GM18520 (cell line): ENCODE data around the gene CTDSP1.

Source experiments
- ATAC-seq: cut with Tn5 transposase; IDR thresholded peaks from one replicate; pipeline ENCODE4 v1.9.1; 2021; ENCODE audit not compliant: unreplicated experiment

CTDSP1 gene

DNA sequence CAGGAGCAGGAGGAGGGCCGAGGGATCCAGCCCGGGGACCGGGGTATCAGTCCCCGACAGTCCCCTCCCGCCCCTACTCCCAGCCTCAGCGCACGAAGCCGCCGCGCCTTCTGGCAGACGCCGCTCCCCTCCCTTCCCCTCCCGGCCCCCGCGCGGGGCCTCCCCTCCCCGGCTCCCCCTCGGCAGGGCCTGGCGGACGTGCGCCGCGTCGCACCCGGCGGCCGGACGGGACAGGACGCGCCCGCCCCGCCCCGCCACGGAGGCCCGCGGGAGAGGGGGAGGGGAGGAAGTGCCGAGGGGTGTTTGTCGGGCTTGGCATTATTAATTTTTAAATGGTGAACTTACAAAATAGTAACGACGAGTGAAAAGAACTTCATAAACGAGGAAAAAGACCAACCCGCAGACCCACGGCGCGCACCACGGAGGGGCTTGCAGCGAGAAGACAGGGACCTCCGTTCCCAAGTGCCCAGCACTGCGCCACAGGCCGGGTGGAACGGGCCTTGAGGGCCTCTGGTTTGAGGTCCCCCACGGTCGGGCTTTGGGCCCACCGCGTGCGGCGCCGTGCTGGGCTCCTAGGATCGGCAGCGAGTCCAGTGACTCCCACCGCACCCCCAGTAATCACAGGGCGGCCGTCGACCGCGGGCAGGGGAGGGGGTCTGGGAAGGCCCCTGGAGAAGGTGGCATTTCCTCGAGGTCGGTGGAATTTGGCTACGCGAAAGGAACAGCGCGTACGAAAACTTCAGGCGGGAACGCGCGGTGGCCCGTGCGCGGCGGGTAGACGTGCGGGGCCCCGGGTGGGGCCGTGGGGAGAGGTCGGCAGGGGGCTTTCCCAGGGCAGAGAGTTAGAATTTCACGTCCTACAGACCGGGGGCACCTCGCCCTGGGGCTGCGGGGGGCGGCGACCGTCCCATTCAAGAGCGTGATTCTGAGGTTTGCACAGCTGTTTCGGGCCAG, 954 bp upstream of the CTDSP1 start:
- ATAC-seq = no peak

DNA sequence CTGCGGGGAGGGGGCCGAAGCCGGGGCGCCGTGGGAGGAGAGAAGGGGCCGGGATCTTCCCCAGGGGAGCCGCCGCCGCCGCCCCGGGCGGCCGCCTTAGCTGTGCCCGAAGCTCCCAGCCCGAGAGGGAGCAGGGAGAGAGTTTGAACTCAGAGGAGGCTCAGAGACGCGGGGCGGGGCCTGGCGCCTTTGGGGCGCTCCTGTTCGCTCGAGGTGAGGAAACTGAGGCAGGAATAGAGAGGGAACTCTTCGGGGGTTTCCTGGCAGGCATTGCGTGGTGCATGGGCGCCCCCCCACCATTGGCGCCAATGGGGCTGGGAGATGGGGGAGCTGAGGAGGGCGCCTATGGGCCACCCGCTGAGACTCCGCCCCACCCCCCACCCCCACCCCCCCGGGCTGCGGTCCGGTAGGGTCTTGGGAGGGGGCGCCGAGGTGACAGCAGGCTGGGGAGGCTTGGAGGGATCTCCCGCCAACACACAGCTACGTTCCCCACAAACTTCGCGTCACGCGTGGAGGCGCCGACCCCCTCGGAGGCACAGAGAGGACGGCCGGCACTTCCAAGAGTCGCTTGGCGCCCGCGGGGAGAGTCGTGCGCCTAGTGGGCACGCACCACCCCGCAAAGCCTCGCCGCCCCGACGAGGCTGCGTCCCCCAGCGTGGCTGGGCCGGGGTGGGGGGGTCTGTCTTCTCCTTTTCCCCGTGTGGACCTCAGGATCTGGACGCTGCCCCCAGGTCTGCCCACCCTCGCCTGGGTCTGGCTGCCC, 680 bp downstream of the CTDSP1 start:
- ATAC-seq = no peak

DNA sequence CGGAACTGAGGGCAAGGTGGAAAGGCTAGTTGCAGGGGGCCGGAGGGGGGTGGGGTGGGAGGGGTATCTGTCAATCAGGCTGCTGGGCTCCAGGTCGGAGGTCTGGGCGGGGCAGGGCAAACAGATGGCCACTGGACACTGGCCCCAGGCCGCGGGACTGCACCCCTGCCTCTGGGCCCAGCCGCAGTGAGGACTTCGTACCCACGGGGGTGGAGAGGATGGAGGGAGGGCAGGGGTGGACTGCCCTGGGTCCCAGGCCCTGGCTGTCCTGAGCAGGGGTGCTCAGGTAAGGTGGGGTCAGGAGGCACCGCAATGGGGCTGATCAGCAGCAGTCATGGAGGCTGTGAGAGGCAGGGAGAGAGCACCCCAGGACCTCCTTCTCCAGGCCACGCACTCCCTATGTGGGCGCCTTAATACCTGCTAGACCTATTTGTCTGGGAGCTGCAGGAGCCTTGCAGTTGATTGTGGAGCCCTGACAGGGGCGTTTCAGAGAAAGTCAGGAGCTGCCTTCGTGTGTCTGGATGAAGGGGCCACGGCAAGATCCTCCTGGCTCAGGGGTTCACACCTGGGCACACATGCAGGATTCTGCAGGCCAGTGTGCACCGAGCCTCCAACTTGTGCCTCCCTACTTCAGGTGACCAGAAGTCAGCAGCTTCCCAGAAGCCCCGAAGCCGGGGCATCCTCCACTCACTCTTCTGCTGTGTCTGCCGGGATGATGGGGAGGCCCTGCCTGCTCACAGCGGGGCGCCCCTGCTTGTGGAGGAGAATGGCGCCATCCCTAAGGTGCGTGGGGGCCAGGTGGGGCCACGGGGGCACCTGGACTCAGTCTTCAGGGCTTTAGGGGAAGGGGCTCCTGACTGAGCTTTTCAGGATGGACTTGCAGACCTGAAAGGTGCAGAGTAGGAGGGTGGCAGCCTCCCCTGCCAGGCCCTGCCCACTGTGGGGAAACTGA, 1.5 kb downstream of the CTDSP1 start:
- ATAC-seq = no peak

DNA sequence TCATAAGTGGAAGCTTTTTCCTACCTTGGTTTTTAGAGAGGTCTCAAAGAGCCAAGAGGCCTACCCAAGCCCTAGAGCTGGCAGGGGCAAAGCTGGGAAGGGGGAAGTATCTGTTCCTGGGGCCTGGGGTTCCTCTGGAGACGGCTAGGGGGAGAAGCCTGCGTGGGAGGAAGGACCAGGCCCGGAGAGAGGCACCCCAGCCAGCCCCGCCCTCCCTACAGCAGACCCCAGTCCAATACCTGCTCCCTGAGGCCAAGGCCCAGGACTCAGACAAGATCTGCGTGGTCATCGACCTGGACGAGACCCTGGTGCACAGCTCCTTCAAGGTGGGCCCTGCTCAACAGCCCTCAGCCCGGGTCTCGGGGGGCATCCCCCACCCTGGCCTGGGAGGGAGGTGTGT, 2.2 kb downstream of the CTDSP1 start:
- ATAC-seq = no peak

DNA sequence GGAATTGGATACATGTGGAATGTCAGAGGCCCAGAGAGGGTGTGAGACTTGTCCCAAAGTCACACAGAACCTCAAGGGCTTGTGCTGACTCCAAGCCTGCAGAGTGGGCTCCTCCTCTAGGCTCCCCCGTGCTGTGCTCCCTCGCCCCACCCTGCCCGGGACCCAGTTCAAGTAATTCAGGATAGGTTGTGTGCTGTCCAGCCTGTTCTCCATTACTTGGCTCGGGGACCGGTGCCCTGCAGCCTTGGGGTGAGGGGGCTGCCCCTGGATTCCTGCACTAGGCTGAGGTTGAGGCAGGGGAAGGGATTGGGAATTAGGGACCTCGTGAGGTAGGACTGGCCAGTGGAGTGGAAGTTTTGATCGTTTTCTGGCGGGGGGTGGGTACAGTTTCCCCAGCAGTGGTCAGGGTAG, 2.8 kb downstream of the CTDSP1 start:
- no peak for ATAC-seq

DNA sequence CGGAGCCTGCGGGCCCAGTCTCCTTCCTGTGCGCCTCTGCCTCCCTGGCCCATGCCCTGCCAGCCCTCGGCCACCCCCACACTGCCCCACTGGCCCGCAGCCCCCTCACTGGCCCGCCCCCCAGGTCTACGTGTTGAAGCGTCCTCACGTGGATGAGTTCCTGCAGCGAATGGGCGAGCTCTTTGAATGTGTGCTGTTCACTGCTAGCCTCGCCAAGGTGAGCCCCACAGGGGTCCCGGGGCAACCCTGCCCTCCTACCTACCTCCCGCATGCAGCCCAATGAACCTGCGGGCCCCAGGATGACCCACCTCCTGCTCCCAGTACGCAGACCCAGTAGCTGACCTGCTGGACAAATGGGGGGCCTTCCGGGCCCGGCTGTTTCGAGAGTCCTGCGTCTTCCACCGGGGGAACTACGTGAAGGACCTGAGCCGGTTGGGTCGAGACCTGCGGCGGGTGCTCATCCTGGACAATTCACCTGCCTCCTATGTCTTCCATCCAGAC, 3.3 kb downstream of the CTDSP1 start:
- no peak for ATAC-seq

DNA sequence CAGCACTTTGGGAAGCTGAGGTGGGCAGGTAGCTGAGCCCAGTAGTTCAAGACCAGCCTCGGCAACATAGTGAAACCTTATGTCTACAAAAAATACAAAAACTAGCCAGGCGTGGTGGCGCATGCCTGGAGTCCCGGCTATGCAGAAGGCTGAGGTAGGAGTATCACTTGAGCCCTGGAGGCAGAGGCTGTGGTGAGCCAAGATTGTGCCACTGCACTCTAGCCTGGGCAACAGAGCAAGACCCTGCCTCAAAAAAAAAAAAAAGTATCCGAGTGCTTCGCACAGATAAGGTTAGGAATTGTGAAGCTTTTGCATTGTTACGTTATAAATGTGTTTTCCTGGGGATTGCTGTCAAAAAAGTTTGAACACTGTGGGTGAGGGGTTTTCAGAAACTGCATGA, 4.1 kb downstream of the CTDSP1 start:
- no peak for ATAC-seq

DNA sequence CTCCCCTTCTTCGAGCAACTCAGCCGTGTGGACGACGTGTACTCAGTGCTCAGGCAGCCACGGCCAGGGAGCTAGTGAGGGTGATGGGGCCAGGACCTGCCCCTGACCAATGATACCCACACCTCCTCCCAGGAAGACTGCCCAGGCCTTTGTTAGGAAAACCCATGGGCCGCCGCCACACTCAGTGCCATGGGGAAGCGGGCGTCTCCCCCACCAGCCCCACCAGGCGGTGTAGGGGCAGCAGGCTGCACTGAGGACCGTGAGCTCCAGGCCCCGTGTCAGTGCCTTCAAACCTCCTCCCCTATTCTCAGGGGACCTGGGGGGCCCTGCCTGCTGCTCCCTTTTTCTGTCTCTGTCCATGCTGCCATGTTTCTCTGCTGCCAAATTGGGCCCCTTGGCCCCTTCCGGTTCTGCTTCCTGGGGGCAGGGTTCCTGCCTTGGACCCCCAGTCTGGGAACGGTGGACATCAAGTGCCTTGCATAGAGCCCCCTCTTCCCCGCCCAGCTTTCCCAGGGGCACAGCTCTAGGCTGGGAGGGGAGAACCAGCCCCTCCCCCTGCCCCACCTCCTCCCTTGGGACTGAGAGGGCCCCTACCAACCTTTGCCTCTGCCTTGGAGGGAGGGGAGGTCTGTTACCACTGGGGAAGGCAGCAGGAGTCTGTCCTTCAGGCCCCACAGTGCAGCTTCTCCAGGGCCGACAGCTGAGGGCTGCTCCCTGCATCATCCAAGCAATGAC, 4.8 kb downstream of the CTDSP1 start:
- no peak for ATAC-seq

DNA sequence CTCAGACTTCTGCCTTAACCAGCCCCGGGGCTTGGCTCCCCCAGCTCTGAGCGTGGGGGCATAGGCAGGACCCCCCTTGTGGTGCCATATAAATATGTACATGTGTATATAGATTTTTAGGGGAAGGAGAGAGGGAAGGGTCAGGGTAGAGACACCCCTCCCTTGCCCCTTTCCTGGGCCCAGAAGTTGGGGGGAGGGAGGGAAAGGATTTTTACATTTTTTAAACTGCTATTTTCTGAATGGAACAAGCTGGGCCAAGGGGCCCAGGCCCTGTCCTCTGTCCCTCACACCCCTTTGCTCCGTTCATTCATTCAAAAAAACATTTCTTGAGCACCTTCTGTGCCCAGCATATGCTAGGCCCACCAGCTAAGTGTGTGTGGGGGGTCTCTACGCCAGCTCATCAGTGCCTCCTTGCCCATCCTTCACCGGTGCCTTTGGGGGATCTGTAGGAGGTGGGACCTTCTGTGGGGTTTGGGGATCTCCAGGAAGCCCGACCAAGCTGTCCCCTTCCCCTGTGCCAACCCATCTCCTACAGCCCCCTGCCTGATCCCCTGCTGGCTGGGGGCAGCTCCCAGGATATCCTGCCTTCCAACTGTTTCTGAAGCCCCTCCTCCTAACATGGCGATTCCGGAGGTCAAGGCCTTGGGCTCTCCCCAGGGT, 5.5 kb downstream of the CTDSP1 start:
- no peak for ATAC-seq

DNA sequence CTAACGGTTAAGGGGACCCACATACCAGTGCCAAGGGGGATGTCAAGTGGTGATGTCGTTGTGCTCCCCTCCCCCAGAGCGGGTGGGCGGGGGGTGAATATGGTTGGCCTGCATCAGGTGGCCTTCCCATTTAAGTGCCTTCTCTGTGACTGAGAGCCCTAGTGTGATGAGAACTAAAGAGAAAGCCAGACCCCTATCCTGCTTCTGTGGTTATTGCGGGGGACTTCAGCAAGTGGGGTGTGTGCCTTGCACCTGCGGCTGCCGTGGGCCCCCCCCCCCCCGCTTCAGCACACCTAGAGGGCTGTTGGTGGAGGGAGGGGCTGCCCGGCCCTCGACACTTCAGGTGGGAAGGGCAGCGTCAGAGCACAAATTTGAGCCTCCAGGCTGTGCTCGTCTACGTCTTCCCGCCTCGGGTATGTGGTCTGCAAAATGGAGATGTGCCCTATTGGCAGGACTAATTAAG, 6.1 kb downstream of the CTDSP1 start:
- ATAC-seq = peak; percentile 5

DNA sequence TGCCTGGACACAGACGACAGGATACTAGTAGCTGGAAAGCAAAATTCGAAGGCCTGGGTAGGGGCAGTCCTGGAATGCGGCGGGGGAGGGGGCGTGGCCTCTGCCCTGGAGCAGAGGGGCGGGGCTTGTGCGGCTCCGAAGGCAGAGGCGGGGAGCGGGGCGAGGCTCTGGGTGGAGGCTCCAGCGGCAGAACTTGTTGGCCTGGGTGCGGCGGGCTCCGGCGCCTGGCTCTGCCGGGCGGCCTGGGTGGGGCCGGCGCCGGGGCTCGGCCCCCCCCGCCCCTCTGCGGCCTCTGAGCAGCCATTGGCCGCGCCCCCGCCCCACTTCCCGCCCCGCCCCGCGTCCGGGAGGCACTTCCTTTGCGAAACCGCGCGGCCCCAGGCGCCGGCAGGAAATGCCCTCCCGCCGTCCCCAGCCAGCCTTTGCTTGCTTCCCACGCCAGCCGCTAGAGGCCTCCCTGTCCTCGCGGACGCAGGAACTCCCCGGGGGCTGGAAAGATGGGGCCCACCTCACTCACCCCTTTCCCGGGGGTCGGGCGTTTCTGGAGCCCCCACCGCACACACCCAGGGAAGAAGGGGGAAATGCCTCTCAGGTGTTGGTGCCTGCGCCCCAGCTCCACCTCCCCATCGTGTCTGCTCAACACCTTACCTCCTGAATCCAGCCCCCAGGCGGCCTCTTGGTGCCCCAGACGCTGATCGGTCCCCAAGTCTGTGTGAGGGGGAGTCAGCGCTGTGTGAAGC, 6.7 kb downstream of the CTDSP1 start:
- ATAC-seq = peak; percentile 70

DNA sequence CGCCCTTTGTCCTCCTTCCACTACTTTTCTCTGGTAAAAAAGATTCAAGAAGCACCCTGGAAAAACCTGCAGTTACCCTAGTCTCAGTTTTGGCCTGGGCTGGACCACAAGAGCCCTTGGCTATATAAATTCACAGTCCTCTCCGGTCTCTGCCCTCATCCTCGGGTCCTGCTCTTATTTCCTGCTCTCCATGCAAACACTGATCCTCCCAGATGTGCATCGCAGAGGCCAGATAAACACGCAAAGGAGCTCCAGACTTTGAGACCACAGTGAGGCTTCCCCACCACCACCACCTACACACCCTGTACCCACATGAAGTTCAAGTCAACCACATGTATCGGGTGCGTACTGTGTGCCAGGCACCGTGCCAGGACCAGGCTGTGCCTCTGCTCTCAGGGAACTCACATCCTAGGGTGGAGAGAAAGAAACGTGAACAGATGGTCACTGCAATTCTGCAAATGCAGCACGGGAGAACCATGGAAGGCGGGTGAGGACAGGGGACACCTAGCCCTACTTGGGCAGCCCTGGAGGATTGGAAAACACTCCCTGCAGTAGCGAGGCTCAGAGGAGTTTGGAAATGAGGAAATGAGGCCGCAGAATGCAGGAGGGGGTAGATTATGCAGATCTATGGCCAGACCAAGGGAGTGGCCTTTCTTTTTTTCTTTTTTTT, 7.4 kb downstream of the CTDSP1 start:
- no peak for ATAC-seq

DNA sequence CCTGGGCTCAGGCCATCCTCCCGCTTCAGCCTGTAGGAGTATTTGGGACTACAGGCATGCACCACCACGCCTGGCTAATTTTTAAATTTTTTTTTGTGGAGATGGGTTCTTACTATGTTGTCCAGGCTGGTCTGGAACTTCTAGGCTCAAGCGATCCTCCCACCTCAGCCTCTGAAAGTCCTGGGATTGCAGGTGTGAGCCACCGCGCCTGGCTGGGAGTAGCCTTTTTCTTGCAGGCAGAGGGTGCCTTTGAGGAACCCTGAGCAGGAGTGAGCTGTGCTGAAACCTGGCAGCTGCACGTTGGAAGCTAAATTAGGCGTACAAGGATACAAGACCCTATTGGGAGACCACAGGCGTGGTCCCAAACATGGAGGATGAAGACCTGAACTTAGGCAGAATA, 8.0 kb downstream of the CTDSP1 start:
- no peak for ATAC-seq

DNA sequence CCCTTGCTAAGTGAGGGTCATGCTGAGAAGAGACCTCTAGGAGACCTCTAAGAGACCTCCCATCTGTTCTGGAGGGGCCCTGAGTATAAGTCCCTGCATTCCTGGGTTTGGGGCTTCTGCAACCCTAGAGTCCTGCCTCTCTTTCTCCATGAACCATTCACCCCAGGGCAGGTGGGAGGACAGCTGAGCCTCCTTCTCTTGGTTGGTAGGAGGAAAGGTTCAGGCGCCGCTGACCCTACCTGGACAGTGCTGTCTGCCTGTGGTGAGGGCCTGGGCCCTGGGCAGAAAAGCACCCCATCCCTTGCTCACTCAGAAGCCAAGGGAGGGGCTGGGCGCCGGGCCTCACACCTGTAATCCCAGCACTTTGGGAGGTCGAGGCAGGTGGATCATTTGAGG, 18.7 kb downstream of the CTDSP1 start:
- no peak for ATAC-seq

DNA sequence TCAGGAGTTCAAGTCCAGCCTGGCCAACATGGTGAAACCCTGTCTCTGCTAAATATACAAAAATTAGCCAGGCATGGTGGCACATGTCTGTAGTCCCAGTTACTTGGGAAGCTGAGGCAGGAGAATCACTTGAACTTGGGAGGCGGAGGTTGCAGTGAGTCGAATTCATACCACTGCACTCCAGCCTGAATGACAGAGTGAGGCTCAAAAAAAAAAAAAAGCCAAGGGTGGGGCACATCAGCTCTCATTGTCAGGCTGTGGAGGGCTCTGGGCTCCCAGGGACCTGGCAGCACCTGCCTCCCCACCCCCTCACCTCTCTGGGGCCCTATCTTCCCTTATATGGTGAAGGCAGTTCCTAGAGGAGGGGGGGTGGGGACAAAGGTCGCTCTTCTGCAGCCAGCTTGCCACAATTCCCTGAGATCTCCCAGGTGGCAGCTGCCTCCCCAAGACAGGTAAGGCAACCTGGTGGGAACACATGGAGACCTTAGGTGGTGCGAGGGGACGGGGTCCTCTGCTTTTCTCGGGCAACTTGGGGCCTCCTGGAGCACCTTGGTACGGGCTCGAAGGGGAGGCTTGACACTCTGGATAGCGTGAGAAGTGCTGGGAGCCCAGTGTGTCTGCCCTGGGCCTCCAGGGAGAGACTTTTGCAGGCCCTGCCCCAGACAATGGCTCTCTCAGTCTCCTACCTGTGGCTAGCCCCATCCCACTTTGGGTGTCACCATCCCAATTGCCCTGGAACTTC, 19.2 kb downstream of the CTDSP1 start, which contains the start of gene VIL1:
Gene VIL1 (plus strand): TSS at position 407 of the 742 bp plus-strand sequence. CDS start 4,656 bp downstream, outside the sequence.
- ATAC-seq = no peak

DNA sequence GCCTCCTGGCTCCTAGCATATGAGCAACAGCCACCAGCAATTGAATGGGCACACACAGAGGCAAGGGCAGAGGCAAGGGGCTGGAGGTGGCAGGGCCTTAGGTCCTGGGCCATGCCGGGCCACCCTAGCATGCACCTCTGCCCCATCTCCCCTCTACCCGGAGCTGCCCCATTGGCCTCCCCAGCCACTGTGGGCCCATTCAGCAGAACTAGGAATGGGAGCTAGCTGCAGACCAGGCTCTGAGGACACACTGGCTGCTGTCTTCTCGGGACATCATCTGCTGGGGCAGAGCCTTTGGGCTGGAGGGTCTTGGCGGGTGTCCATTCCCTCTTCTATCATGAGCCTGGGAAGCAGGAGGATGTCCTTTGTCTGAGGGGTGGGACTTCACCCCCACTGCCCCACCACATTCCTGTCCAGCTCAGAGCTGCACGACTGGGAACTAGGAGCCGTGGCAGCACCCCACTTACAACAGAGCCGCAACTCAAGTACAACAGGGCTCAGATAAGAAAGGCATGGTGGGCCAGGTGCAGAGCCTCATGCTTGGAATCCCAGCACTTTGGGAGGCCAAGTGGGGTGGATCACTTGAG, 20.1 kb downstream of the CTDSP1 start:
- no peak for ATAC-seq

DNA sequence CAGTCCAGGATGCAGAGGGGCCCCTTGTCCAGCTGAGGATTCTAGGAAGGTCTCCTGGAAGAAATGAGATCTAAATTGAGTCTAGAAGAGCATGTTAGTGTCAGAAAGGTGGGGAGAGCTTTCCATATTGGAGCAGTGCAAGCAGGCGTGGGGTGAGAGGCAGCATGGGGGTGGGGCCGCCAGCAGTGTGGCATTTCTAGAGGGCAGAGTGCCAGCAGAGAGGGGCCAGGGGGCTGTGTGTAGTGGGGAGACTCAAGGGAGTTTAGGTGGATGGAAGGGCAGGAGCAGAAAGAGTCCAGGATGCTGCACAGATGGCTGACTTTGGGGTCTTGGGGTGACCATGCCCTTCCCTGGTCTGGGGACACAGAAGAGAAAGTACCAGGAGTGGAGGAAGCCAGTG, 21.4 kb downstream of the CTDSP1 start:
- ATAC-seq = no peak
